Ishikawa (cell line): ENCODE results near the gene GRAMD1B.

ENCODE experiments used
- CEBPB ChIP-seq: IDR thresholded peaks from 2 replicates; pipeline ENCODE4 v1.6.1; 2012
- CREB1 ChIP-seq: IDR thresholded peaks from 2 replicates; pipeline ENCODE4 v1.6.1; 2012; ENCODE audit warnings: low read depth
- EGR1 ChIP-seq: IDR thresholded peaks from 2 replicates; pipeline ENCODE4 v1.6.1; 2012
- EP300 ChIP-seq: IDR thresholded peaks from 2 replicates; pipeline ENCODE4 v1.6.1; 2012; ENCODE audit warnings: borderline replicate concordance
- FOXM1 ChIP-seq: IDR thresholded peaks from 2 replicates; pipeline ENCODE4 v1.6.1; 2012; ENCODE audit warnings: low read depth, borderline replicate concordance
- MAX ChIP-seq: IDR thresholded peaks from 2 replicates; pipeline ENCODE4 v1.6.1; 2012
- NFIC ChIP-seq: IDR thresholded peaks from 2 replicates; pipeline ENCODE4 v1.6.1; 2012
- RAD21 ChIP-seq: IDR thresholded peaks from 2 replicates; pipeline ENCODE4 v1.6.1; 2012; ENCODE audit warnings: low read depth
- REST ChIP-seq: IDR thresholded peaks from 2 replicates; pipeline ENCODE4 v1.6.1; 2012; ENCODE audit warnings: low read depth, mild to moderate bottlenecking
- TAF1 ChIP-seq: IDR thresholded peaks from 2 replicates; pipeline ENCODE4 v1.6.1; 2012; ENCODE audit warnings: low read depth, mild to moderate bottlenecking
- TCF12 ChIP-seq: IDR thresholded peaks from 2 replicates; pipeline ENCODE4 v1.6.1; 2012; ENCODE audit warnings: low read depth
- TEAD4 ChIP-seq: IDR thresholded peaks from 2 replicates; pipeline ENCODE4 v1.6.1; 2012
- USF1 ChIP-seq: IDR thresholded peaks from 2 replicates; pipeline ENCODE4 v1.6.1; 2012
- YY1 ChIP-seq: IDR thresholded peaks from 2 replicates; pipeline ENCODE4 v1.6.1; 2012; ENCODE audit warnings: low read depth
- ZBTB7A ChIP-seq: IDR thresholded peaks from 2 replicates; pipeline ENCODE4 v1.6.1; 2012; ENCODE audit warnings: low read depth

Gene GRAMD1B

GRCh38 chr11:123640029-123640428 is 210.0 kb downstream of the GRAMD1B start:
- TF ChIP-seq TCF12 (no peak), CREB1 (no peak), ZBTB7A (no peak), TAF1 (no peak), USF1 (no peak), RAD21 (no peak), FOXM1 (no peak), EGR1 (no peak), YY1 (no peak), REST (no peak), MAX (no peak), CEBPB (no peak), NFIC (no peak), EP300 (no peak), TEAD4 (no peak)

- TF ChIP-seq RAD21 (peak; percentile 79), EP300 (no peak)
These were observed 210.8 kb downstream of the GRAMD1B start for GRCh38 chr11:123640677-123641494.

GRCh38 chr11:123641495-123641840 is 211.4 kb downstream of the GRAMD1B start:
- no peak for TF ChIP-seq TAF1

GRCh38 chr11:123642435-123642834 is 212.4 kb downstream of the GRAMD1B start:
- TF ChIP-seq NFIC (no peak), TCF12 (no peak), FOXM1 (no peak), EP300 (no peak), ZBTB7A (no peak), MAX (no peak), TEAD4 (no peak), REST (no peak)

GRCh38 chr11:123645286-123645975 is 215.4 kb downstream of the GRAMD1B start:
- TF ChIP-seq TEAD4 (no peak), RAD21 (no peak), YY1 (no peak), NFIC (no peak), EP300 (no peak), USF1 (no peak), REST (no peak), CEBPB (no peak)
